OCI-M2 (cell line): ENCODE measurements around the gene ARRDC4.

ENCODE experiments used
- DNase-seq: peaks from one replicate; lab custom pipeline; 2025; ENCODE audit not compliant: unreplicated experiment; lab: John Stamatoyannopoulos, UW

The ARRDC4 gene

DNA sequence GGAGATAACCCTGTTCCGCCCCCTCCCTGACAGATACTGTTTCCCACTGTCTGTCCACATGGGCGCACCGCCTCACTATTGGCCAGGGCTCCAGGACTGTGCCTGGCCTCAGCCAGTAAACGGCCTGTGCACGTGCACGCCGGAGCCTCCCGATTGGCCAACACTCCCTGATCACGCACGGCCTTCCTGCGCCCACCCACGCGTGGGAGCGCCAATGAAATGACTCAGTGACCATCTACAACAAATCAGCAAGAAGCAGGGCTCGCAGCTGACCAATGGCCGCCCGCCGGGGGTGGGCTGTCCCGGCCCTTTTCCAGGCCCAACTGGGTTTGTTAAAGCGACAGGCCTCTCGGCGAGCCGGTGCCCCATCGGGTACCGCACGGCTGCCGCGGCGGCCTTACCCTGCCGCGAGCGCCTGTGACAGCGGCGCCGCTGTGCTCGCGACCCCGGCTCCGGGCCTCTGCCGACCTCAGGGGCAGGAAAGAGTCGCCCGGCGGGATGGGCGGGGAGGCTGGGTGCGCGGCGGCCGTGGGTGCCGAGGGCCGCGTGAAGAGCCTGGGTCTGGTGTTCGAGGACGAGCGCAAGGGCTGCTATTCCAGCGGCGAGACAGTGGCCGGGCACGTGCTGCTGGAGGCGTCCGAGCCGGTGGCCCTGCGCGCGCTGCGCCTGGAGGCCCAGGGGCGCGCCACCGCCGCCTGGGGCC lies at the start of gene ARRDC4:
Gene ARRDC4, plus strand, starts transcription at position 340 of the 703 bp plus-strand sequence. Its CDS starts 159 bp downstream, at position 499.
- DNase-seq: peak; percentile 78

GRCh38 chr15:97914711-97915110 lies 45.8 kb upstream of the ARRDC4 start:
- DNase-seq: no peak

DNA sequence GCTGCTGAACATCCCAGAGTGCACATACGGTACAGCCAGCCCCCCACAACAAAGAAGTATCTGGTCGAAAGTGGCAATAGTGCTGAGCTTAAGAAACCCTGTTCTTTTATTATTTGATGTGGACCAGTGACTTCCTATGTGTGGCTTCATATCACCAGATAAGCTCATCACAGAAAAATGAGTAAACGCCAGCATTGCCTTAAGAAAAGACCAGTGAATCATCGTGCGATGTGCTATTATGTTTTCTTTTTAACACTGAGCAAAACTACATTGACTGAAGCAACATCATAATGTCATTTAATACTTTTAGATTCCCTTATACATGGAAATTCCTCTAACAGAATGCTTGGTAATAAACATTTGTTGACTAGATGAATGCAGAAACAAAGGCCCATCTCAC lies 45.2 kb upstream of the ARRDC4 start:
- DNase-seq: no peak

DNA sequence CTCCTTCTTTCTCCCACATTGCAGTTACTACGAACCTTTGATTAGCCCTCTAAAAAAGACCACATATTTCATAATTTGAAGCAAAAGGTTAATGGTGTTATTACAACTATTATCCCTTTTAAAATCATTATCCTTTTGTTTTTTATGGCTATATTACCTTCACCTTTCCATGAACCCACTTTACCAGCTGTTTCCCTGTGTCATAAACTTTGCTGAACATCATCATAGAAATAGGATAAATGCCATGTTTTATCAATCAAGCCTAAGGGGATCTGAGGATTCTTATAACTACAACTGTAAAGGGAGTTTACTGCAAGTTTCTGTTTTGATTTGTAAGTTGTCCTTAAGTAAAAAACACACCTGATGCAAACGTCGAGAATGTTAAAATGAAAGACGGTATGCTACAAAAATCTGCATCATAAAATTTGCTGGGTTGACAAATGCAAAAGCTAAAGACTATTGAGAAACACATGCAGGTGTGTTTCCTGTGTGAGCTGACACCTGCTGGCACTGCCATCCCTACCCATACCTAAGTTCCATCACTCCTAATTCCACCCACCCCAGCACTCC lies 39.1 kb upstream of the ARRDC4 start:
- DNase-seq: no peak

- DNase-seq: no peak
Measured at GRCh38 chr15:97929456-97930229, 30.9 kb upstream of the ARRDC4 start.

DNA sequence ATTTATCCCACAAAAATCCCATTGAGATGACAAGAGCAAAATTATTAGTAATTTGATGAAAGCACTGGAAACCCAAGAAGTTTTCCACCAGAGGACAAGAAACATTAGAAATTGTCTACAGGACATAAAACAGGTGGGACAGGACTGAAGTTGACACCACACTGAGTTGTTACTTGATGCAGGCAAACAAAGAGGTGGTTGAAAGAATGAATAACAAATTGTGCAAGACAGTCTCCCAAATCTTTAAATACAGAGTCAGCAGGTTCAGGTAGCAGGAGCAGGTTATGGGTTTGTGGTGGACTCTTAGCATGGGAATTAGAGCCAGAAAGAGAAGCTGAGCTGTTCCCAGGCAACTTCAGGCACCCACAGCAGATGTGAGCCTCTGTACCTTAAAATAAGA lies 30.3 kb upstream of the ARRDC4 start:
- DNase-seq: no peak

DNA sequence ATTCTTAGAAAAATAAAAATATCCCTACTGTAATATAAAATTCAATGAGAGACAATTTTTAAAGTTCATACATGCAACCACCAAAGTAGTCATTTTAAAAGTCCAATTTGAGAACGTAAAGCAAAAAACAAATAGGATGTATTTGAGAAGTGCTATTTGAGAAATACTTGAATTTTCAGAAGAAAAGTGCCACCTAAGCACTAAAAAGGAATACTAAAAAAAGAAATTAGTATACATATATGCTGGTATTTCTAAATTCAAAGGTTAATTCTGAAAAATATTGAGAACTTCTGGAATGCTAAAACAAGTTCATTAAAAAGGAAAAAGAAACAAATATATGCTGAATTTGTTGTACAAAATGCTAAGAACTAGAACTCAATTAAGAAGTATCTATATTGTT lies 29.2 kb upstream of the ARRDC4 start:
- no peak for DNase-seq

- DNase-seq: no peak
Measured at GRCh38 chr15:97933589-97933988, 26.9 kb upstream of the ARRDC4 start.

GRCh38 chr15:97940993-97941392 lies 19.5 kb upstream of the ARRDC4 start:
- DNase-seq: no peak

DNA sequence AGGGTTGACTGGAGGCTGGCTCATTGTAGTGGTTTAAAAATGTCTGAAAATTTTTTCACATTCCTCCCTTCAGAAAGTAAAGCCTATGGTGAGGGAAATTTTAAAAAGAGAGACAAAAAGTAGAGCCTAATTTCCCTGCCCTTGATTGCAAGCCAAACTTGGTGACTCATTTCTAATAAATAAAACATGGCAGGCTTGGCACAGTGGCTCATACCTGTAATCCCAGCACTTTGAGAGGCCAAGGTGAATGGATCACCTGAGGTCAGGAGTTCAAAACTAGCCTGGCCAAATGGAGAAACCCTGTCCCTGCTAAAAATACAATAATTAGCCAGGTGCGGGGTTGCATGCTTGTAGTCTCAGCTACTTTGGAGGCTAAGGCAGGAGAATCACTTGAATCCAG lies 18.9 kb upstream of the ARRDC4 start:
- DNase-seq: no peak

DNA sequence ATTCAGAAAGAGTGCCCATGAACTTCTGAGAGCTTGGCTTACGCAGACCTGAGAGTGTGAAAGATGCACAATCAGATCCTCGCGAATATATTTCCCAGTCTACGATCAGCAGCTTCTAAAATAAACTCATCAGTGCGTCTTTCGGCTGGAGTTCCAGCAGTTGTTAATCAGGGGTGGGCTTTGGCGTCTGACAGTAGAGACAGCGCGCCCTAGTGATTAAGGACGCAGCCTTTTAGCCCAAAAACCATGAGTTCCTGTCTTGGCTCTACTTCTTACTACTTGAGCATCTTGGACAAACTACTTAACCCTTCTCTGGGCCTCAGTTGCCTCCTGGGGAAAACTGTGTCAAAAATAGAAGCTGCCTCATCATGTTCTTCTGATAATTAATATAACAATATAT lies 15.8 kb upstream of the ARRDC4 start:
- DNase-seq: no peak

GRCh38 chr15:97947465-97948260 lies 12.8 kb upstream of the ARRDC4 start:
- DNase-seq: no peak

- DNase-seq: no peak
Measured at GRCh38 chr15:97953254-97953653, 7.2 kb upstream of the ARRDC4 start.

DNA sequence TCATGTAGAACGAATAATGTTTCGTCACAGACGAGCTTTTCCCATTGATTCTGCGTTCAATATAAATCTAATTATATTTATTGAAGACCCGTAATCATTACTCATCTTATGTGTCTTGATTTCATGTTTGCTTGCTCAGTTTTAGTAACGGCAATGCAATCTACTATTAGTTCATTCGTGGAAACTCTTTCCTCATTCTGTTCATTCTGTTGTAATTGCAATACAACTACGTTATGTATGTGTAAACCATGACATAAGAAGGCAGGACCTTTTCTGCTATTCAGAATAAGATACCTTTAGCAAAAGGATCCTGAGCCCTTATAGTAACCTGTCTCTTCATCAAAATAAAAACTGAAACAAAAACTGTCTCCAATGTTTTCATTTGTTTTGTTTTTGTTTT lies 6.8 kb upstream of the ARRDC4 start:
- DNase-seq: no peak

GRCh38 chr15:97955035-97955434 lies 5.5 kb upstream of the ARRDC4 start:
- DNase-seq: no peak

GRCh38 chr15:97955529-97955928 lies 5.0 kb upstream of the ARRDC4 start:
- DNase-seq: no peak

- DNase-seq: no peak
Measured at GRCh38 chr15:97959724-97960363, 659 bp upstream of the ARRDC4 start.

- DNase-seq: no peak
Measured at GRCh38 chr15:97961067-97961954, 808 bp downstream of the ARRDC4 start.

DNA sequence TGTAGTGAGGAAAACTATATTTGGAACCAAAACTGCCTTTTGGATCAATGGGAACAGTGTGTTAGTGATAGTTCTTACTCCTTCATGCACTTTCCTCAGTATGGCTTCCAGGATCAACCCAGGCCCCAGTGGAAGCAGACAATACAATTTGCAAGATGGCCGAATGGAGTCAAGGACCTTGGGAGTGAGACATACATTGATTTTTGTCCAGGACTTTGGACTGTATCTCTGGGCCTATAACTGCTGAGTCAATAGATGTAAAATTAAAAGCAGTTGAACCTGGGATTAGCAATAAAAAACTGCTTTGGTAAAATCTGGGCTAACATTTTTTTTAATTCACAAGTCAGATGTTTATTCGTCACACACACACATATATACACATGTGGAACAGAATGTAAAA lies 1.8 kb downstream of the ARRDC4 start:
- DNase-seq: no peak

DNA sequence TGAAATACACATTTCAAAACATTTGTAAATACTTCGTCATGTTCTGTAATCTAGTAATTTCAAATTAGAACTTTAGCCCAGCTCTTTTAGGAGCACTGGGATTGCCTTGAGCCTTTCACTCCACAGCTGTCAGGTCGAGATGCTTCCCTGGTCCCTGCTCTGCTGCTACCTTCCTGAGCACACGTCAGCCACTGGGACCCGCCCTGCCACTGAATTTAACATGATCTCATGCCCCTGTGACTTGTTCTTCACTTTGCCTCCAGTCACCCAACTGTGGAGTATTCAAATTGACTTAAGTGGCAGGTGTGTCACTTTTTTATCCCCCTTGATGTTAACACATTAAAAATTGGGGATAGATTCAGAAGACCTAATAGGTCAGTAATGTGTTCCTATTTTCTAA lies 3.3 kb downstream of the ARRDC4 start:
- DNase-seq: no peak
